Measurements from ENCODE around the gene AUP1. TPM values are rescaled to one million over a fixed set of nuclear protein-coding genes. Genes with fewer than 3 reads are reported as not detected.
A peak's percentile ranks its signal among the peaks of the same experiment; 100 is the strongest.
"Not testable (repeated sequence)": the region's sequence is repeated elsewhere in the genome, so short reads cannot be mapped to it uniquely, and the experiment has no call there.

The AUP1 gene
- total RNA-seq, 2 donors from 2014 or later, result 82.5 to 170 TPM

- Histone ChIP-seq H3K4me3 (no peak overlapping the region), H3K9me3 (no peaks in the 10 kb centered on the region), H3K27ac (no peak overlapping the region), H3K4me1 (peaks cover 20% of the 10 kb centered on the region), H3K27me3 (no peaks in the 10 kb centered on the region), H3K36me3 (replicated peaks in 1 of 2; ENCODE audit: insufficient read depth in 1 of 2, low read depth in 2 of 2) (peaks cover 0 to 7% of the 10 kb centered on the region in 2 donors)
- TF ChIP-seq, protein P1, sequence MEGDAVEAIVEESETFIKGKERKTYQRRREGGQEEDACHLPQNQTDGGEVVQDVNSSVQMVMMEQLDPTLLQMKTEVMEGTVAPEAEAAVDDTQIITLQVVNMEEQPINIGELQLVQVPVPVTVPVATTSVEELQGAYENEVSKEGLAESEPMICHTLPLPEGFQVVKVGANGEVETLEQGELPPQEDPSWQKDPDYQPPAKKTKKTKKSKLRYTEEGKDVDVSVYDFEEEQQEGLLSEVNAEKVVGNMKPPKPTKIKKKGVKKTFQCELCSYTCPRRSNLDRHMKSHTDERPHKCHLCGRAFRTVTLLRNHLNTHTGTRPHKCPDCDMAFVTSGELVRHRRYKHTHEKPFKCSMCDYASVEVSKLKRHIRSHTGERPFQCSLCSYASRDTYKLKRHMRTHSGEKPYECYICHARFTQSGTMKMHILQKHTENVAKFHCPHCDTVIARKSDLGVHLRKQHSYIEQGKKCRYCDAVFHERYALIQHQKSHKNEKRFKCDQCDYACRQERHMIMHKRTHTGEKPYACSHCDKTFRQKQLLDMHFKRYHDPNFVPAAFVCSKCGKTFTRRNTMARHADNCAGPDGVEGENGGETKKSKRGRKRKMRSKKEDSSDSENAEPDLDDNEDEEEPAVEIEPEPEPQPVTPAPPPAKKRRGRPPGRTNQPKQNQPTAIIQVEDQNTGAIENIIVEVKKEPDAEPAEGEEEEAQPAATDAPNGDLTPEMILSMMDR (IDR thresholded peaks at IDR 0.05), result no peak
- TF ChIP-seq POLR2A (IDR thresholded peaks at IDR 0.05), result no peak
- intact Hi-C loops (cut with DNase I), result loop anchor here (5.0 kb wide), 1 partner anchor 91 kb away; no protein-coding TSS in a partner anchor
- DNase-seq (no peak), ATAC-seq (no peak)
- WGBS, 2 donors, result 68 to 69% methylated on average over 2 of the region's 2 CpGs
Measured at GRCh38 chr2:74486141-74486540, 43.4 kb downstream of the AUP1 start.

GRCh38 chr2:74483675-74484164, 45.8 kb downstream of the AUP1 start:
- H3K36me3 ChIP-seq (replicated peaks in 1 of 2; ENCODE audit: insufficient read depth in 1 of 2, low read depth in 2 of 2); ATAC-seq; DNase-seq; intact Hi-C loops (cut with DNase I); H3K9me3 ChIP-seq; H3K27me3 ChIP-seq: not testable (repeated sequence)
- H3K27ac ChIP-seq, result peak overlapping the region in 1 of 4 donors; percentile 74
- peaks cover 27% of the 10 kb centered on the region for H3K4me1 ChIP-seq
- peak overlapping the region; percentile 35 to 67 for H3K4me3 ChIP-seq
- WGBS, 2 donors, result 69 to 77% methylated on average over 19 of the region's 19 CpGs

DNA sequence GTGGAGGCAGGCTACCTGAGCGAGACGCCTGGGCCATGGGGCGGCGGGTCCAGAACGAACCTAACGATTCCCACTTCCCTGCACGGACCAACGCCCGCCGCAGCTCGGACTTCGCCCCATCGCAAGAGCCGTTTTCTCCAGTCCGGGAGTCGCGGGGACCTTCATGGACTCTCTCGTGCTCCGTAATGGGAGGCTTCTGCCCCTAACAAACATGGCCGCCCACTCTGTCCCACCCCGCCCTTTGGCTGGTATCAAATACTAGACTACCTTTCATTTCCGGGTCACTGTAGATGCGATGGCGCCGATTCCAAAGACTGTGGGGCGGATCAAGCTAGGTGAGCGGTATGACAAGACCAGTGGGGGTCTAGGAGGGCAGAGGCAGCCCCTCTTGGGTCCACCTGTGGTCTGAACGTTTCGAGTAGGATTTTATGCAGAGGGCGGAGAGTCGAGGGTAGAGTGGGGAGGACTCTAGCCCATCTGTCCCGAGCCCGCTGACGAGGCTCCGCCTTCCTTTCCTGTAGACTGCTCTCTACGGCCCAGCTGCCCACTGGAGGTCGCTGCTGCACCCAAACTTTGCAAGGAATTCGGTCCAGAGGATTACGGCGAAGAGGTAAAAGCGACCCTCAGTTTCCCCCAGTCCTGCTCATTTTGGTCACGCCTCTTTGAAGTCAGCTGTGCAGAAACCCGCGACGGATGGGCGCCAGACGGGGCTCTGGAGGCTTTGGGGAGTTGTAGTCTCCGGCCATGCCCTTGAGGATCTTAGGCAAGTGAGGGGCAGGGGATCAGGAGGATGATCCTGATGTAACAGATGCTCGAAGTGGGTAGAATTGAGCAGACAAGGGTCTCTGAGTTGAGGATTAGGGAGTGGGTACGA, 46.5 kb downstream of the AUP1 start, which contains the start of the genes CCDC142 and TTC31:
Gene CCDC142, minus strand, starts transcription at position 198 of the 874 bp plus-strand sequence. Its CDS starts 161 bp downstream, at position 37.
Gene TTC31, plus strand, starts transcription at position 281 of the 874 bp plus-strand sequence. Its CDS starts 15 bp downstream, at position 296.
- Histone ChIP-seq H3K36me3 (replicated peaks in 1 of 2; ENCODE audit: insufficient read depth in 1 of 2, low read depth in 2 of 2) (no peaks in the 10 kb centered on the region), H3K27me3 (no peaks in the 10 kb centered on the region), H3K4me3 (peak within 1 kb of the TSS; percentile 35 to 67), H3K27ac (peak within 1 kb of the TSS; percentile 74 to 89 (median 80)), H3K9me3 (no peaks in the 10 kb centered on the region), H3K4me1 (peaks cover 27% of the 10 kb centered on the region)
- DNase-seq, result peak; percentile 95 to 98 (median 96)
- ATAC-seq, result peak; percentile 97
- 0 to 1% methylated on average over 39 to 50 of the region's 50 CpGs for WGBS, 2 donors
- TF ChIP-seq POLR2A (IDR thresholded peaks at IDR 0.05), result peak in 2 of 3 donors; percentile 62 to 64
- TF ChIP-seq, protein P1 (IDR thresholded peaks at IDR 0.05), result peak; percentile 76 to 96 (median 90)
- intact Hi-C loops (cut with DNase I), result no loop called here

- Histone ChIP-seq H3K4me1 (peaks cover 27% of the 10 kb centered on the region), H3K9me3 (no peaks in the 10 kb centered on the region), H3K4me3 (peak overlapping the region; percentile 35 to 67), H3K27ac (peak overlapping the region; percentile 74 to 89 (median 80)), H3K36me3 (replicated peaks in 1 of 2; ENCODE audit: insufficient read depth in 1 of 2, low read depth in 2 of 2) (no peaks in the 10 kb centered on the region), H3K27me3 (no peaks in the 10 kb centered on the region)
- WGBS, 2 donors, result 0 to 2% methylated on average over 1 to 75 of the region's 80 CpGs
- TF ChIP-seq, protein P1 (IDR thresholded peaks at IDR 0.05), result no peak
- TF ChIP-seq POLR2A (IDR thresholded peaks at IDR 0.05), result no peak
- peak in 3 of 4 donors; percentile 23 to 63 (median 56) for DNase-seq
- intact Hi-C loops (cut with DNase I), result no loop called here
- ATAC-seq, result peak; percentile 53
Measured at GRCh38 chr2:74481961-74482800, 47.3 kb downstream of the AUP1 start.

Data from body of pancreas (tissue), 4 donors.